K562 (cell line): ENCODE data around the gene AVPI1. TPM values are rescaled to one million over a fixed set of nuclear protein-coding genes. Genes with fewer than 3 reads are reported as not detected.
A peak's percentile ranks its signal among the peaks of the same experiment; 100 is the strongest.

Source experiments
- ATAC-seq: fragments of 200-7000 bp; cut with Tn5 transposase; 3 replicates; pipeline ENCODE4 v1.9.1; 2020; ENCODE audit warnings: moderate library complexity
- BruUV-seq: library from RNA; stranded (reverse); fragments of 400-500 nt; replicated peaks from 2 replicates; lab custom pipeline; 2021; lab: Mats Ljungman, UMichigan
- CTCF ChIA-PET: fragments of 300-600 bp; formaldehyde crosslinking; extraction: SDS; loops from one replicate; lab custom pipeline; 2021; ENCODE audit warnings: low intra/inter-chr PET ratio; lab: Yijun Ruan, JAX
- POLR2A ChIA-PET: fragments of 300-600, 350-650 bp; sonication (Branson Sonifier 250); formaldehyde crosslinking; extraction: SDS; loops from one replicate; lab custom pipeline; 2021; ENCODE audit warnings: antibody characterized with exemption, inconsistent platforms; lab: Yijun Ruan, JAX
- DNase-seq, 4 experiments: peaks; one replicate each; pipeline versions ENCODE4 v3.0.0 to v3.0.0-alpha.2; 2011 to 2018; ENCODE audit warnings: low spot score in 3 of 4, mixed read lengths in 3 of 4; ENCODE audit errors: extremely low read depth in 1 of 4
- FAIRE-seq: peaks from 2 replicates; lab custom pipeline; 2011; peaks lifted over from hg19 to GRCh38; lab: Jason Lieb, UNC
- H2AFZ ChIP-seq: 2 replicates; pipeline ENCODE4 v1.6.0; 2011; ENCODE audit warnings: low read depth, low read length, control low read depth, inconsistent platforms
- H3K27ac ChIP-seq: fragments of 200-600 bp; 3 replicates; pipeline ENCODE4 v1.8.0; 2011; ENCODE audit warnings: low read depth, mild to moderate bottlenecking, control low read depth, inconsistent platforms, low read length, moderate library complexity, mixed read lengths; ENCODE audit errors: extremely low read depth
- H3K27me3 ChIP-seq, 2 experiments: fragments of 300-600 bp in 1 of 2; 2 replicates in 1 of 2; 3 replicates in 1 of 2; pipeline versions ENCODE4 v1.6.0 to v1.8.0; 2011; ENCODE audit warnings: inconsistent platforms in 2 of 2, low read length in 2 of 2, mild to moderate bottlenecking in 1 of 2, mixed read lengths in 1 of 2, moderate library complexity in 1 of 2; ENCODE audit not compliant: control insufficient read depth in 2 of 2, insufficient read depth in 2 of 2
- H3K36me3 ChIP-seq: fragments of 300-600 bp; 3 replicates; pipeline ENCODE4 v1.8.0; 2011; ENCODE audit warnings: mild to moderate bottlenecking, low read length, inconsistent platforms; ENCODE audit not compliant: control insufficient read depth, insufficient read depth
- H3K4me1 ChIP-seq, 2 experiments: fragments of 200-600 bp in 1 of 2; replicated peaks in 1 of 2; 2 replicates in 1 of 2; 3 replicates in 1 of 2; pipeline versions ENCODE4 v1.5.1 to v1.8.0; 2011; ENCODE audit warnings: inconsistent platforms in 2 of 2, low read length in 2 of 2, mild to moderate bottlenecking in 1 of 2, mixed read lengths in 1 of 2, moderate library complexity in 1 of 2; ENCODE audit not compliant: control insufficient read depth in 2 of 2, insufficient read depth in 2 of 2
- H3K4me2 ChIP-seq: 2 replicates; pipeline ENCODE4 v1.6.1; 2011; ENCODE audit warnings: low read length, control low read depth, inconsistent platforms, mixed read lengths; ENCODE audit not compliant: insufficient read depth
- H3K4me3 ChIP-seq: fragments of 200-600 bp; sonication (generic), shearing (Covaris generic); 2 replicates; pipeline ENCODE4 v1.5.1; 2016; ENCODE audit warnings: control low read depth, inconsistent platforms
- H3K79me2 ChIP-seq: fragments of 200-600 bp; 3 replicates; pipeline ENCODE4 v1.8.0; 2011; ENCODE audit warnings: low read length, inconsistent platforms; ENCODE audit not compliant: control insufficient read depth, insufficient read depth
- H3K9ac ChIP-seq, 2 experiments: 2 replicates each; pipeline versions ENCODE4 v1.6.0 to v1.6.1; 2011; ENCODE audit warnings: low read depth in 2 of 2, low read length in 2 of 2, control low read depth in 1 of 2, inconsistent platforms in 1 of 2, mild to moderate bottlenecking in 1 of 2, mixed read lengths in 1 of 2; ENCODE audit not compliant: insufficient read depth in 1 of 2
- H3K9me1 ChIP-seq: one replicate; pipeline ENCODE4 v1.6.0; 2011; ENCODE audit warnings: inconsistent platforms, mild to moderate bottlenecking, low read length, moderate library complexity; ENCODE audit not compliant: control insufficient read depth, insufficient read depth
- H3K9me3 ChIP-seq: replicated peaks from 2 replicates; pipeline ENCODE4 v1.5.1; 2011; ENCODE audit warnings: low read depth, low read length, inconsistent platforms; ENCODE audit not compliant: control insufficient read depth, insufficient read depth
- H4K20me1 ChIP-seq: replicated peaks from 2 replicates; pipeline ENCODE4 v1.6.1; 2011; ENCODE audit warnings: low read length, inconsistent platforms, mixed read lengths; ENCODE audit not compliant: control insufficient read depth, insufficient read depth
- CEBPB ChIP-seq: fragments of 450-650 bp; IDR thresholded peaks from 2 replicates; pipeline ENCODE4 v1.6.1; 2016; ENCODE audit warnings: missing genetic modification characterization, missing compliant biosample characterization
- CEBPG ChIP-seq, 3 experiments: fragments of 200-800 bp in 1 of 3; sonication (Bioruptor generic) in 1 of 3; sonication (generic) in 1 of 3; formaldehyde crosslinking in 1 of 3; IDR thresholded peaks in 2 of 3; conservative IDR thresholded peaks in 1 of 3; 2 replicates each; pipeline versions ENCODE4 v1.6.1 to v1.8.0; 2016 to 2022; ENCODE audit warnings: missing compliant biosample characterization in 2 of 3, missing genetic modification characterization in 2 of 3, mild to moderate bottlenecking in 1 of 3, missing genetic modification reagents in 1 of 3
- PCBP1 ChIP-seq: fragments of 200-400 bp; formaldehyde crosslinking; IDR thresholded peaks from 2 replicates; pipeline ENCODE4 v1.6.1; 2018; ENCODE audit warnings: mild to moderate bottlenecking, low read depth, low read length; ENCODE audit not compliant: poor library complexity, severe bottlenecking
- WGBS: fragments of 100-300 bp; shearing (Covaris generic); methylation state at CpG from one replicate; pipeline ENCODE4 v1.1.6; 2016; ENCODE audit warnings: low coverage, mixed read lengths; ENCODE audit not compliant: insufficient coverage; ENCODE audit errors: missing lambda C conversion rate; 5-methylcytosine and 5-hydroxymethylcytosine counted together
- in situ Hi-C: fragments of 300-500 bp; cut with MboI; formaldehyde crosslinking; loops from 4 replicates; pipeline ENCODE4 v1.15.0; 2018; ENCODE audit warnings: inconsistent platforms, mixed read lengths
- intact Hi-C: fragments of 100-400 bp; cut with micrococcal nuclease; formaldehyde crosslinking; loops from 2 replicates; pipeline ENCODE4 v1.14.2; 2022
- polyA plus RNA-seq, 8 experiments: library from polyadenylated mRNA; depleted of rRNA in 4 of 8; stranded (reverse) in 5 of 8; unstranded in 3 of 8; fragments of >200 nt; fragmentation: Nextera tagmentation in 2 of 8; fragmentation: Illumina TruSeq in 1 of 8; extraction: Ambion mirVana in 2 of 8; extraction: Trizol in 1 of 8; gene quantifications; 2 replicates each; pipeline versions ENCODE4 v1.2.1 to v1.2.3, GENCODE V29; 2011 to 2014; ENCODE audit warnings: inconsistent platforms in 1 of 8, missing spikeins in 1 of 8
- total RNA-seq, 7 experiments: library from RNA; depleted of rRNA in 6 of 7; stranded (reverse); fragments of >200 nt in 6 of 7; fragmentation: Illumina TruSeq in 2 of 7; extraction: Trizol in 2 of 7; gene quantifications; 2 replicates each; pipeline versions ENCODE4 v1.2.1 to v1.2.3, GENCODE V29; 2011 to 2021; ENCODE audit warnings: low replicate concordance in 1 of 7
- TF ChIP-seq, protein P1 (sequence below), 2 experiments: fragments of 450-650 bp in 1 of 2; sonication (generic) in 1 of 2; formaldehyde crosslinking in 1 of 2; IDR thresholded peaks in 1 of 2; conservative IDR thresholded peaks in 1 of 2; 2 replicates each; pipeline versions ENCODE4 v1.6.1 to v1.8.1; 2016 to 2023; ENCODE audit warnings: mild to moderate bottlenecking in 2 of 2, moderate library complexity in 2 of 2, inconsistent platforms in 1 of 2, missing genetic modification reagents in 1 of 2

AVPI1 gene
- total and polyA plus RNA-seq, 9 of the 15 experiments (the other 6 are each of a cell fraction or from before 2014, with no cell fraction given): 0.90 to 10.4 (median 7.4) TPM

DNA sequence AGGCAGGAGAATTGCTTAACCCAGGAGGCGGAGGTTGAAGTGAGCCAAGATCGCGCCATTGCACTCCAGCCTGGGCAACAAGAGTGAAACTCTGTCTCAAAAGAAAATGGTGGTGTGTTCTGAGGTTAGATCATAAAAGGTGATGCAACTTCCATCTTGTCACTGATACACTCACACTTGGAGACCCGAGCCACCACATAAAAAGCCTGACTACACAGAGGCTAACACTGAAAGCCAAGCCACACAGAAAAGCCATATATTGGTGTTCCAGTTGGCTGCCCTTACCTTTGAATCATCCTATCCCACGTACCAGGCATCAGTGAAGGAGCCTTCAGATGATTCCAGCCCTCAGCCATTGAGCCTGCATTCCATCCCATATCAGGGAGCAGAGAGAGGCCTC lies 57.8 kb downstream of the AVPI1 start:
- no peak overlapping the region; the same call in 2 of the 3 replicates for H3K27ac ChIP-seq
- no peak overlapping the region for H3K4me3 ChIP-seq
- no peak for FAIRE-seq
- TF ChIP-seq CEBPB (0 out of 2 replicates have a peak, but pooled peaks have one; percentile 6), CEBPG (CRISPR knock-in tag; IDR thresholded peaks at IDR 0.05) (peak; percentile 53; the same call in 1 of the 2 replicates), CEBPG (tag; conservative IDR thresholded peaks at IDR 0.05 in 1 of 2, IDR thresholded peaks at IDR 0.05 in 1 of 2) (peak in 1 of 2 experiments; percentile 45; a peak in 1 of 4 replicates), PCBP1 (no peak)
- TF ChIP-seq, protein P1, sequence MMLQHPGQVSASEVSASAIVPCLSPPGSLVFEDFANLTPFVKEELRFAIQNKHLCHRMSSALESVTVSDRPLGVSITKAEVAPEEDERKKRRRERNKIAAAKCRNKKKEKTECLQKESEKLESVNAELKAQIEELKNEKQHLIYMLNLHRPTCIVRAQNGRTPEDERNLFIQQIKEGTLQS (IDR thresholded peaks at IDR 0.05): peak; percentile 72
- TF ChIP-seq, protein P1 (CRISPR knock-in tag; conservative IDR thresholded peaks at IDR 0.05): no peak
- peaks cover 27% of the 10 kb centered on the region for H3K79me2 ChIP-seq
- H3K9me3 ChIP-seq: no peaks in the 10 kb centered on the region
- no TSS peak for BruUV-seq
- no peak for ATAC-seq
- in situ Hi-C loops (no loop called here), intact Hi-C loops (no loop called here)
- peaks cover 5% of the 10 kb centered on the region; the same call in 1 of the 3 replicates for H3K36me3 ChIP-seq
- peaks cover 12 to 21% of the 10 kb centered on the region in 2 experiments; a peak in 4 of 5 replicates for H3K4me1 ChIP-seq
- no peak overlapping the region for H3K9ac ChIP-seq
- 86% methylated on average over 5 of the region's 5 CpGs for WGBS
- no peak overlapping the region for H3K4me2 ChIP-seq
- H3K27me3 ChIP-seq: no peaks in the 10 kb centered on the region
- ChIA-PET POLR2A (no interaction called here), CTCF (no interaction called here)
- H2AFZ ChIP-seq: no peak overlapping the region
- no peaks in the 10 kb centered on the region for H4K20me1 ChIP-seq
- DNase-seq: no peak
- no peaks in the 10 kb centered on the region for H3K9me1 ChIP-seq
